Kidney epithelial cell (primary cell): ENCODE results near the gene ANKMY1. TPM values are rescaled to one million over a fixed set of nuclear protein-coding genes. Genes with fewer than 3 reads are reported as not detected.
"Not testable (repeated sequence)": the region's sequence is repeated elsewhere in the genome, so short reads cannot be mapped to it uniquely, and the experiment has no call there.

Experiments used
- DNase-seq: peaks from one replicate; pipeline ENCODE4 v3.0.0-alpha.2; 2010; ENCODE audit warnings: low read depth
- H3K27me3 ChIP-seq: 2 replicates; pipeline ENCODE4 v1.6.0; 2011; ENCODE audit warnings: low read length; ENCODE audit not compliant: control insufficient read depth, insufficient read depth
- H3K36me3 ChIP-seq: 2 replicates; pipeline ENCODE4 v1.5.1; 2011; ENCODE audit warnings: low read length; ENCODE audit not compliant: control insufficient read depth, insufficient read depth
- H3K4me3 ChIP-seq: 2 replicates; pipeline ENCODE4 v1.5.1; 2011; ENCODE audit warnings: low read depth, mild to moderate bottlenecking, control low read depth, low read length
- CTCF ChIP-seq: IDR thresholded peaks from 2 replicates; pipeline ENCODE4 v1.5.1; 2011; ENCODE audit warnings: mild to moderate bottlenecking, moderate library complexity, low read length, control low read depth, inconsistent platforms; ENCODE audit not compliant: insufficient read depth, poor library complexity, severe bottlenecking
- total RNA-seq: library from RNA; depleted of rRNA; stranded (reverse); fragments of >200 nt; gene quantifications from 2 replicates; pipeline ENCODE4 v1.2.3, GENCODE V29; 2015

Gene ANKMY1
- total RNA-seq, 1 donor from 2014 or later: 7.1 TPM

- no peak for TF ChIP-seq CTCF
- H3K27me3 ChIP-seq: no peaks in the 10 kb centered on the region
- no peak for DNase-seq
- H3K36me3 ChIP-seq: no peaks in the 10 kb centered on the region
- no peak overlapping the region for H3K4me3 ChIP-seq
These were observed 6.5 kb downstream of the ANKMY1 start for GRCh38 chr2:240551288-240551687.

DNA sequence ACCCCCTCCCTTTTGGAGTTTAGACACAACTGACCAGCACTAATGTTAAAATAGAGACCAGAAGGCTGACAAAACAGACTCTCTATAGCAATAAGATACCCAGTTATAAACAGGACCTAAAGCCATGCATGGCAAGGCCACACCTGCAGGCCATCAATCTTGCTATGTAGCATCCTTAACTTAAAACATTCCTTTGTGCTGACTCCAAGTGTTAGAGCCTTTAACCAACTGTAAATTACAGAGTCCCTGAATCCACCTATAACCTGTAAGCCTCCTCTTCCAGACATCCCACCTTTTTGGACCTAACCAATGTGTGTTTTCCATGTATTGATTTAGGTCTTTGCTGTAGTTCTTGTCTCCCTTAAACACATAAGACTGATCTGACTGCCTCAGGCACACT lies 17.9 kb downstream of the ANKMY1 start:
- H3K36me3 ChIP-seq: no peaks in the 10 kb centered on the region
- H3K4me3 ChIP-seq: no peak overlapping the region
- no peaks in the 10 kb centered on the region for H3K27me3 ChIP-seq
- no peak for TF ChIP-seq CTCF
- DNase-seq: no peak

- not testable (repeated sequence) for H3K27me3 ChIP-seq, H3K36me3 ChIP-seq, H3K4me3 ChIP-seq, DNase-seq
These were observed 18.7 kb downstream of the ANKMY1 start for GRCh38 chr2:240539101-240539500.

- Histone ChIP-seq H3K36me3 (no peaks in the 10 kb centered on the region), H3K4me3 (no peak overlapping the region), H3K27me3 (no peaks in the 10 kb centered on the region)
- DNase-seq: no peak
- no peak for TF ChIP-seq CTCF
These were observed 19.6 kb downstream of the ANKMY1 start for GRCh38 chr2:240538031-240538780.

- H3K36me3 ChIP-seq: no peaks in the 10 kb centered on the region
- TF ChIP-seq CTCF: no peak
- no peaks in the 10 kb centered on the region for H3K27me3 ChIP-seq
- no peak overlapping the region for H3K4me3 ChIP-seq
- DNase-seq: no peak
These were observed 25.6 kb downstream of the ANKMY1 start for GRCh38 chr2:240532031-240532775.

GRCh38 chr2:240531038-240531437 lies 26.8 kb downstream of the ANKMY1 start:
- no peaks in the 10 kb centered on the region for H3K27me3 ChIP-seq
- no peak for DNase-seq
- no peak overlapping the region for H3K4me3 ChIP-seq
- no peaks in the 10 kb centered on the region for H3K36me3 ChIP-seq
- no peak for TF ChIP-seq CTCF
